Ovary (tissue), 9 donors: ENCODE data around the gene USP24. TPM values are rescaled to one million over a fixed set of nuclear protein-coding genes. Genes with fewer than 3 reads are reported as not detected.

Source experiments
- DNase-seq, 5 donors: peaks; one replicate each; pipeline ENCODE4 v3.0.0-alpha.2; 2019 to 2020
- H3K27ac ChIP-seq, 2 donors: fragments of 200-600 bp; one replicate each; pipeline versions ENCODE4 v1.5.1 to v1.8.0; 2019 to 2022
- H3K27me3 ChIP-seq: fragments of 200-600 bp; one replicate; pipeline ENCODE4 v1.8.0; 2022
- H3K36me3 ChIP-seq: fragments of 200-600 bp; sonication (generic); one replicate; pipeline ENCODE4 v1.5.1; 2019
- H3K4me1 ChIP-seq: one replicate; pipeline ENCODE4 v1.8.1; 2013; ENCODE audit warnings: mild to moderate bottlenecking, moderate library complexity; ENCODE audit not compliant: insufficient read depth
- H3K4me3 ChIP-seq: fragments of 200-600 bp; sonication (generic); one replicate; pipeline ENCODE4 v1.5.1; 2017
- H3K9me3 ChIP-seq, 2 donors: fragments of 200-600 bp in 1 of 2; sonication (generic) in 1 of 2; one replicate each; pipeline versions ENCODE4 v1.5.1 to v1.8.1; 2013 to 2019; ENCODE audit warnings: mild to moderate bottlenecking in 1 of 2, moderate library complexity in 1 of 2
- CTCF ChIP-seq, 3 donors: fragments of 450-650 bp in 2 of 3; fragments of 200-600 bp in 1 of 3; IDR thresholded peaks; one replicate each; pipeline versions ENCODE4 v1.5.1 to v1.8.0; 2016 to 2022; ENCODE audit warnings: antibody characterized with exemption in 3 of 3, mild to moderate bottlenecking in 1 of 3
- EP300 ChIP-seq: sonication (generic); formaldehyde crosslinking; IDR thresholded peaks from one replicate; pipeline ENCODE4 v1.6.1; 2017; ENCODE audit warnings: antibody characterized with exemption
- POLR2A ChIP-seq: fragments of 450-650 bp; IDR thresholded peaks from one replicate; pipeline ENCODE4 v1.6.1; 2017; ENCODE audit warnings: antibody characterized with exemption, mild to moderate bottlenecking, moderate library complexity
- WGBS, 3 donors: extraction: QIAGEN DNeasy Blood & Tissue Kit in 1 of 3; methylation state at CpG; one replicate each; pipeline versions ENCODE4 v1.1.5 to v1.1.7; 2013 to 2017; 5-methylcytosine and 5-hydroxymethylcytosine counted together
- intact Hi-C, 4 donors: fragments of 100-400 bp; cut with DNase I; formaldehyde crosslinking; loops; one replicate each; pipeline versions ENCODE4 v1.11.0 to v1.15.1; 2022 to 2023
- polyA plus RNA-seq, 2 donors: library from polyadenylated mRNA; stranded (reverse); fragments of 200-250 nt in 1 of 2; fragments of 350-450 nt in 1 of 2; fragmentation: Illumina TruSeq in 1 of 2; extraction: RNeasy Lipid Tissue Mini Kit (QIAGEN cat#74804) in 1 of 2; gene quantifications; one replicate each; pipeline ENCODE4 v1.2.3, GENCODE V29; 2013 to 2014
- total RNA-seq, 7 donors: library from RNA; depleted of rRNA in 2 of 7; stranded (reverse); fragments of >200 nt in 2 of 7; fragmentation: NEBNext Ultra II Directional in 3 of 7; extraction: Animal tissue kit (Norgen Biotek cat#: 25700) in 3 of 7; gene quantifications; one replicate each; pipeline versions ENCODE4 v1.1.0 to v1.2.4, GENCODE V29; 2016 to 2023
- donor health status: DM: no; HTN: no; CAD: no; lungs with moderate emphysema.
- donor health status: DM: no; HTN: no; CAD: no.
- donor health status: Bipolar disorder and iron deficiency.
- donor health status: DM: yes; HTN: yes; CAD: no.
- donor health status: DM: no; HTN: no; CAD: no.
- donor health status: DM: yes; HTN: yes; CAD: no.

Gene USP24
- total and polyA plus RNA-seq, 9 donors: 11.5 to 51.4 (median 33.5) TPM

GRCh38 chr1:55039342-55040082 lies 175.7 kb downstream of the USP24 start, which contains the start of gene PCSK9:
Gene PCSK9, plus strand, starts transcription at chr1:55039548. Its CDS starts 290 bp downstream, at chr1:55039838.
- Histone ChIP-seq H3K27me3 (no peaks in the 10 kb centered on the region), H3K4me3 (no peak within 1 kb of the TSS), H3K9me3 (no peaks in the 10 kb centered on the region), H3K4me1 (no peaks in the 10 kb centered on the region), H3K27ac (no peak within 1 kb of the TSS), H3K36me3 (no peaks in the 10 kb centered on the region)
- no peak for DNase-seq
- TF ChIP-seq CTCF (IDR thresholded peaks at IDR 0.05): no peak
- no peak for TF ChIP-seq POLR2A
- TF ChIP-seq EP300: no peak
- 1% methylated on average over 54 to 67 of the region's 67 CpGs for WGBS, 3 donors
- intact Hi-C loops: no loop called here

- Histone ChIP-seq H3K9me3 (no peaks in the 10 kb centered on the region), H3K27me3 (no peaks in the 10 kb centered on the region), H3K4me1 (no peaks in the 10 kb centered on the region), H3K4me3 (no peak overlapping the region), H3K27ac (no peak overlapping the region), H3K36me3 (no peaks in the 10 kb centered on the region)
- intact Hi-C loops: no loop called here
- TF ChIP-seq POLR2A (no peak), EP300 (no peak), CTCF (IDR thresholded peaks at IDR 0.05) (no peak)
- 20 to 25% (median 24%) methylated on average over 9 of the region's 9 CpGs for WGBS, 3 donors
- no peak for DNase-seq
Observed at GRCh38 chr1:55038974-55039341, 176.2 kb downstream of the USP24 start.

DNA sequence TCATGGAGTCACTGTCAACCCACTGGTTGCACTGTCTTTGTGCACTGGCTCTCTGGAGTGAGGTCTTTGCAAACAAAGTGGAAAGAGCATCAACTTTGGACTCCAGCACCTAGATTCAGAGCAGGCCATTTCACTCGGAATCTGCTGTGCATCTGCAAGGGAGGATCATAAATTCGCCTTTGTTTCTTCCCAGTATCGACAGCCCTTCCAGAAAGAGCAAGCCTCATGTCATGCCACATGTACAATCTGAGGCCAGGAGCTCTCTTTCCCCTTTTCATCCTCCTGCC lies 176.7 kb downstream of the USP24 start:
- no peaks in the 10 kb centered on the region for H3K9me3 ChIP-seq
- H3K27ac ChIP-seq: no peak overlapping the region
- no peak for DNase-seq
- WGBS, 3 donors: 69 to 85% (median 76%) methylated on average over 3 of the region's 3 CpGs
- TF ChIP-seq POLR2A (no peak), CTCF (IDR thresholded peaks at IDR 0.05) (no peak), EP300 (no peak)
- H3K36me3 ChIP-seq: no peaks in the 10 kb centered on the region
- no peak overlapping the region for H3K4me3 ChIP-seq
- H3K4me1 ChIP-seq: no peaks in the 10 kb centered on the region
- intact Hi-C loops: no loop called here
- no peaks in the 10 kb centered on the region for H3K27me3 ChIP-seq

DNA sequence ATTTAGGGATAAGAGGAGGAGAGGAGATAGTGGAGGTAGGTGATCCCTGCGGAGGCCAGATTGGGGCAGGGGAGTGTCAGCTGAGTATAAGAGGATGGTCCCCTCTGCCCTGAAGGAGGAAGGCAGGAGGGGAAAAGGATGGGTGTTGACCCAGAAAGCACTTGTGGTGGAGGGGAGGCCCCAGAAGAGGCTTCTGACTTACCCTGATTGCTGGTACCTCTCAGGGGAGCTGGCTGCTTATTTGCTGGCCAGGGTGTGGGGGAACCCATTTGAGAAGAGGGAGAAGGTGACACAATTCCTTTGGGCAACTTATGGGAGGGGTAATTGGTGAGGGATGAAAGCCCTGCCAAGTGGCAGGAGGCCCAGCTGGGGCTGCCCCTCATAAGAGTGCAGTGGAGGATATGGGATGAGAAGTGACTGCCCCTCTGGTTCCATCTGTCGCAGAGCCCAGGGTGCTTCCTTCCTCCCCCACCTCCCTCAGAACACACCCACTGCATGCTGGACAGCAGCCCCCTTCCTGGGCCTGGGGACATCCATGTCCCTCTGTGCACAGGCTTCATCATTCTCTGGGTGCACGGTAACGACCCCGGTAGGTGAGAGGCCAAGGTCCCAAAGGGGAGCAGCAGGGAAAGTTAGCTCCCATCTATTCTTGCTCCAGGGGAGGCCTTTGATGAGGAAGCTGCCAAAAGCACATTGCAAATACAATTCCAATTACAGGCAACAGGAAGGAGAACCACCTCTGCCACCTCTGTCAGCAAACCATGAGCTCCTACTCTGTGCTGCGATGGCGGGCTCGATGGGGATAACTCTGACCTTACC lies 177.2 kb downstream of the USP24 start:
- Histone ChIP-seq H3K9me3 (no peaks in the 10 kb centered on the region), H3K4me1 (no peaks in the 10 kb centered on the region), H3K36me3 (no peaks in the 10 kb centered on the region), H3K27me3 (no peaks in the 10 kb centered on the region), H3K4me3 (no peak overlapping the region), H3K27ac (no peak overlapping the region)
- WGBS, 3 donors: 80 to 89% (median 82%) methylated on average over 8 of the region's 8 CpGs
- TF ChIP-seq POLR2A (no peak), CTCF (IDR thresholded peaks at IDR 0.05) (no peak)
- DNase-seq: no peak
- intact Hi-C loops: no loop called here
